HFF-Myc (cell line): ENCODE results near the gene FAF2.

Source experiments
- DNase-seq: peaks from one replicate; pipeline ENCODE4 v3.0.0-alpha.2; 2011; ENCODE audit warnings: low read depth; ENCODE audit errors: extremely low read depth
- H3K4me3 ChIP-seq: replicated peaks from 2 replicates; pipeline ENCODE4 v1.5.1; 2011; ENCODE audit warnings: low read depth, mild to moderate bottlenecking, control low read depth, low read length
- TF ChIP-seq, protein P1 (sequence below): IDR thresholded peaks from 2 replicates; pipeline ENCODE4 v1.5.1; 2012; ENCODE audit warnings: mild to moderate bottlenecking, low read depth, low read length, control low read depth; ENCODE audit errors: missing control alignments

The FAF2 gene

DNA sequence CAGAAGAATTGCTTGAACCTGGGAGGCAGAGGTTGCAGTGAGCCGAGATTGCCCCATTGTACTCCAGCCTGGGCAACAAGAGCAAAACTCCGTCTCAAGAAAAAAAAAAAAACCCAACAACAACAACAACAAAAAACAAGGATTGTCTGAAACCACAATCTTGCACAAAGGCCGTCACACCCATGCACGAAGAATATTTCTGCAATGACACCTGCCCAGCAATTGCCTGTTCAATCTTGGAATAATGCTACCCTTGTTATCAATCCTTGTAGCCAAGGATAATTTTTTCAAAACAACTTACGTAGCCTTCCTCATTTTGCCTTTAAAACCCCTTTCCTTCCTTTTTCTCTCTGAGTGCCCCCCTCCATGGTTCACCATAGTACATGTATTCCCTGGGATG is 28.1 kb upstream of the FAF2 start:
- no peak overlapping the region for H3K4me3 ChIP-seq
- TF ChIP-seq, protein P1, sequence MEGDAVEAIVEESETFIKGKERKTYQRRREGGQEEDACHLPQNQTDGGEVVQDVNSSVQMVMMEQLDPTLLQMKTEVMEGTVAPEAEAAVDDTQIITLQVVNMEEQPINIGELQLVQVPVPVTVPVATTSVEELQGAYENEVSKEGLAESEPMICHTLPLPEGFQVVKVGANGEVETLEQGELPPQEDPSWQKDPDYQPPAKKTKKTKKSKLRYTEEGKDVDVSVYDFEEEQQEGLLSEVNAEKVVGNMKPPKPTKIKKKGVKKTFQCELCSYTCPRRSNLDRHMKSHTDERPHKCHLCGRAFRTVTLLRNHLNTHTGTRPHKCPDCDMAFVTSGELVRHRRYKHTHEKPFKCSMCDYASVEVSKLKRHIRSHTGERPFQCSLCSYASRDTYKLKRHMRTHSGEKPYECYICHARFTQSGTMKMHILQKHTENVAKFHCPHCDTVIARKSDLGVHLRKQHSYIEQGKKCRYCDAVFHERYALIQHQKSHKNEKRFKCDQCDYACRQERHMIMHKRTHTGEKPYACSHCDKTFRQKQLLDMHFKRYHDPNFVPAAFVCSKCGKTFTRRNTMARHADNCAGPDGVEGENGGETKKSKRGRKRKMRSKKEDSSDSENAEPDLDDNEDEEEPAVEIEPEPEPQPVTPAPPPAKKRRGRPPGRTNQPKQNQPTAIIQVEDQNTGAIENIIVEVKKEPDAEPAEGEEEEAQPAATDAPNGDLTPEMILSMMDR = no peak
- DNase-seq = no peak

DNA sequence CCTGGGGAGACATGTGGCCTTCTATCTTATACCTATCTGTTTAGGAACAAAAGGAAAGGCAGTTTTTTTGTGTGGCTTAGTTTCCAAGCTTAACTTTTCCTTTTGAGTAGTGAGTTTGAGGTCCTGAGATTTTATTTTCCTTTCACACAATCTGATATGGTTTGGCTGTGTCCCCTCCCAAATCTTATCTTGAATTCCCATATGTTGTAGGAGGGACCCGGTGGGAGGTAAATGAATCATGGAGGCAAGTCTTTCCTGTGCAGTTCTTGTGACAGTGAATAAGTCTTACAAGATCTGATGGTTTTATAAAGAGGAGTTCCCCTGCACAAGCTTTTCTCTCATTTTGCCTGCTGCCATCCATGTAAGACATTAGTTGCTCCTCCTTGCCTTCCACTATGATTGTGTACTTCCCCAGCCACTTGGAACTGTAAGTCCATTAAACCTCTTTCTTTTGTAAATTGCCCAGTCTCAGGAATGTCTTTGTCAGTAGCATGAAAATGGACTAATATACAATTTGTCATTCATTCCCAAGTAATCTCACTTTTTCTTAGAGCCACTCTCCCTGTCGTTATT is 27.1 kb upstream of the FAF2 start:
- no peak overlapping the region for H3K4me3 ChIP-seq
- no peak for DNase-seq
- TF ChIP-seq, protein P1 = no peak

DNA sequence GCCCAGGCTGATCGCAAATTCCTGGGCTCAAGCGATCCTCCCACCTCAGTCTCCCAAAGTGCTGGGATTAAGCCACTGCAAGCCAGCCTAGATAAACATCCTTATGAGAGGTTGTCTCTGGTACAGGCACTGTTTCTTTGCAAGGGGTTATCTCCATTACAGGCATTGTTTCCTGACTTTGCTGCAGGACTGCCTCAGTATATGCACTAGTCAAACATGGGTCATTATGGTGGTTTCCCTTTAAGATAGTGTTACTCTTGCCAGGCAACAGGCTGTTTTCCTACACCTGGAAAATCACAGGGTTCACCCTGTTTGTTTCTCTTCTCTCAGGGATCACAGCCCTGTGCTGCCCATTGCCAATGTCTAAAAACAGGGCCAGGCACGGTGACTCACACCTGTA is 24.0 kb upstream of the FAF2 start:
- no peak for DNase-seq
- TF ChIP-seq, protein P1 = no peak
- H3K4me3 ChIP-seq = no peak overlapping the region

DNA sequence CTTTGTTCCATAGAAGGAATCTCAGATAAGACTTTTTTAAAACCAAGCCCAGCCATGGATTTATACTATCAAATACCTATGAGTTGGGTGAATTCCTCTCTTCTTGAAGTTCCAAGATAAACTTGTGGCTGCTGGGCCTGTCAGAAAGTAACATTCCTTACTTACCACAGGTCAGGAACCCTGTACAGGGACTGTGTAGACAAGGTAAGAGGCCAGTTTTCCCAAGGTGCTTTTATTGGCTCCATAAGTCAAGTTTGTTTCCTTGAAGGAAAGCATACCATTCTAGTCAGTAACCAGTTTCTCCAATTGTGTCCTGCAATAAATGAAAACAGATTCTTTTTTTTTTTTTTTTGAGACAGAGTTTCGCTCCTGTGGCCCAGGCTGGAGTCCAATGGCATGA is 23.0 kb upstream of the FAF2 start:
- DNase-seq = no peak
- no peak overlapping the region for H3K4me3 ChIP-seq
- TF ChIP-seq, protein P1 = no peak

DNA sequence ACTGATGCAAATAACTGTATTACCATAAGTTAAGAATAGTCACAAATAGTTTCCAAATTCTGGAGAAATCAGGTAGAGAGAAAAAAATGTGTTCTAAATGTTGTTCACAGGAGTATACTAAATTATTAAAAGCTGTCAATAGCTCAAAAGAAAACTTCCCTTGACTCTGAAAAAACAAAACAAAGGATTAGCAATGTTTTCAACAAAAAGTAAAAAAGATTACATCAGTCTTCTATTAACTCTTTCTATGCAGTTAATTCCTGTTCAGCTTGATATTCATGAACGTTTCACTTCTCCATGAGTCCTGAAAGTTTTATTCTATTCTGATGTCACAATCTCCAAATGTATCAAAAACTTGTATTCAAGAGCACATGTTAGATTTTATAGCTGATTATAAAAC is 22.4 kb upstream of the FAF2 start:
- no peak overlapping the region for H3K4me3 ChIP-seq
- TF ChIP-seq, protein P1 = no peak
- no peak for DNase-seq

DNA sequence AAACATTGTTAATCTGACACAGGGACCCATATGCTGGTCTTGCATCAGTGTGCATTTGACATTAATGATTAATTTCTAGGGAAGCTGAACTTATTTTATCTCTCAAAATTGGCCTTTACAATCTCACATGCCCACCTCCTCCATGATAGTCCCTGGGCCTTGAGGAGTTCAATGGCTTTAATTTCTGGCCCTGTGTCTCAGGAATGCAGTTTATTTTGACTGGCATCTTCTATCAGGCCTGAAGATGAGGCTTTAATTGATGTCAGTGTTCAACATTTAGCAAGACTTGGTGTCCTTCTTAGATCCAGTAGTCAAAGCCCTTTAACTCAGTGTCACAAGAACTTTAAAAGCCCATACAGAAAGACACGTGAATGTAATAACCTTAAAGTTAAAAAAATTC is 21.3 kb upstream of the FAF2 start:
- H3K4me3 ChIP-seq = no peak overlapping the region
- no peak for DNase-seq
- TF ChIP-seq, protein P1 = no peak

DNA sequence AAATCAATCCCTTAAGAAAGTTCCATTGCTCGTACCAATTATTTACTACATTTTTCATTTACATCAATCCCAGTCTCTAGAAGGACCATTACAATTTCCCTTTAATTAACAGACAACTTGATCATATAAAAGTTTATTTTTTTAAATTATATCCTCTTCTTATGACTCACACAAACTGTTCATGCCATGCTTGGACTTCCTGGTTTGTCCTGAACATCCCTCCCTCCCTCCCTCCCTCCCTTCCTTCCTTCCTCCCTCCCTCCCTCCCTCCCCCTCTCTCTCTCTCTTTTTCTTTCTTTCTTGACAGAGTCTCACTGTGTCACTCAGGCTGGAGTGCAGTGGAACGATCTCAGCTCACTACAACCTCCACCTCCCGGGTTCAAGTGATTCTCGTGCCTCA is 20.2 kb upstream of the FAF2 start:
- TF ChIP-seq, protein P1 = no peak
- DNase-seq = no peak

More for the DNA sequence above, 20.2 kb upstream of the FAF2 start:
- no peak overlapping the region for H3K4me3 ChIP-seq
